Measurements from ENCODE around the gene NAPA.

DNA sequence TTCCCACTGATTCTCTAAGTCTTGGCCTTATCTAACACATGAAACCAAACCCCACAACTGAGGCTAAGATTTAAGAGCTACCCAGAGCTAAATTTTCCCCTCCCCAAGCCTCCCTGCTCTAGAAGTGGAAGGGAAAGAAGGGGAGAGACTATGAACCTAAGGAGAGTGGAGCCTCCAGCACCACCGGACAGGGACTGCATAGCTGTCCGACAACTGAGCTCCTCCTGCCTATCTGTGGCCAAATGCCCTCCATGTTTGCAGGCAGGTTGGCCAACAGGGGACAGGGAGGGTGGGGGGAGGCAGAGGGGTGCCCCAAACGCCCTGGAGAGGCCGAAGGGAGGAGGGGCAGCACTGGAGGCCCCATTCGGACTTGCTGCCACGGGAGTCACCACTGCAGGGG is 6.0 kb upstream of the NAPA start:
- TF ChIP-seq, protein P1, sequence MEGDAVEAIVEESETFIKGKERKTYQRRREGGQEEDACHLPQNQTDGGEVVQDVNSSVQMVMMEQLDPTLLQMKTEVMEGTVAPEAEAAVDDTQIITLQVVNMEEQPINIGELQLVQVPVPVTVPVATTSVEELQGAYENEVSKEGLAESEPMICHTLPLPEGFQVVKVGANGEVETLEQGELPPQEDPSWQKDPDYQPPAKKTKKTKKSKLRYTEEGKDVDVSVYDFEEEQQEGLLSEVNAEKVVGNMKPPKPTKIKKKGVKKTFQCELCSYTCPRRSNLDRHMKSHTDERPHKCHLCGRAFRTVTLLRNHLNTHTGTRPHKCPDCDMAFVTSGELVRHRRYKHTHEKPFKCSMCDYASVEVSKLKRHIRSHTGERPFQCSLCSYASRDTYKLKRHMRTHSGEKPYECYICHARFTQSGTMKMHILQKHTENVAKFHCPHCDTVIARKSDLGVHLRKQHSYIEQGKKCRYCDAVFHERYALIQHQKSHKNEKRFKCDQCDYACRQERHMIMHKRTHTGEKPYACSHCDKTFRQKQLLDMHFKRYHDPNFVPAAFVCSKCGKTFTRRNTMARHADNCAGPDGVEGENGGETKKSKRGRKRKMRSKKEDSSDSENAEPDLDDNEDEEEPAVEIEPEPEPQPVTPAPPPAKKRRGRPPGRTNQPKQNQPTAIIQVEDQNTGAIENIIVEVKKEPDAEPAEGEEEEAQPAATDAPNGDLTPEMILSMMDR (conservative IDR thresholded peaks at IDR 0.05; ENCODE audit: low read length) = no peak
- no peak for TF ChIP-seq EZH2phosphoT487 (IDR thresholded peaks at IDR 0.05; ENCODE audit: borderline replicate concordance)

All from Loucy (cell line).